Measurements from ENCODE around the gene KCNG2. TPM values are rescaled to one million over a fixed set of nuclear protein-coding genes. Genes with fewer than 3 reads are reported as not detected.
A peak's percentile ranks its signal among the peaks of the same experiment; 100 is the strongest.

The KCNG2 gene
- total RNA-seq, 4 donors from 2014 or later: 0.60 to 0.84 (median 0.78) TPM; not detected in 1

DNA sequence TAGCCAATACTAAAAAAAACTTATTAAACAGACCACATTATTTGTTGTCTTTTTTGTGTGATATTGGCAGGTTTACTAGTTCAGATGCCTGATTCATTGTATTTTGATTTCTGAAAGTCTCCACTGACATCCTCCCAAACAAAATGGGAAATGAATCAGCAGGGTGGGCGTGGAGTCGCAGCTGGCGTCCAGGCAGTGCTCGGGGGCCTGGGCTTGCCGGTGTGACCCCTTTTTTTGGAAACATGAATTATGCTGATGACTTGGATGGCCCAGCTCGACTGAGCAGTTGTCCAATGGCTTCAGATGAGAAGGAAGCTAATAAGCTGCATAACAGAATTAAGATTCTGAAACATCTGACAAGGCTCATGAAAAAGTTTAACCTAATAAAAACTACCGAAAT, 1.7 kb upstream of the KCNG2 start:
- Histone ChIP-seq H3K27ac (no peak overlapping the region), H3K27me3 (peaks cover 0 to 67% of the 10 kb centered on the region in 2 donors), H3K36me3 (no peaks in the 10 kb centered on the region), H3K9me3 (no peaks in the 10 kb centered on the region), H3K4me1 (peaks cover 0 to 26% (median 11%) of the 10 kb centered on the region in 4 donors), H3K4me3 (no peak overlapping the region)
- no peak for DNase-seq (ENCODE audit: low spot score in 2 of 2)
- WGBS, 2 donors: 23 to 37% methylated on average over 7 of the region's 7 CpGs
- TF ChIP-seq POLR2A (IDR thresholded peaks at IDR 0.05) (no peak), EP300 (IDR thresholded peaks at IDR 0.05) (no peak)
- TF ChIP-seq, protein P1, sequence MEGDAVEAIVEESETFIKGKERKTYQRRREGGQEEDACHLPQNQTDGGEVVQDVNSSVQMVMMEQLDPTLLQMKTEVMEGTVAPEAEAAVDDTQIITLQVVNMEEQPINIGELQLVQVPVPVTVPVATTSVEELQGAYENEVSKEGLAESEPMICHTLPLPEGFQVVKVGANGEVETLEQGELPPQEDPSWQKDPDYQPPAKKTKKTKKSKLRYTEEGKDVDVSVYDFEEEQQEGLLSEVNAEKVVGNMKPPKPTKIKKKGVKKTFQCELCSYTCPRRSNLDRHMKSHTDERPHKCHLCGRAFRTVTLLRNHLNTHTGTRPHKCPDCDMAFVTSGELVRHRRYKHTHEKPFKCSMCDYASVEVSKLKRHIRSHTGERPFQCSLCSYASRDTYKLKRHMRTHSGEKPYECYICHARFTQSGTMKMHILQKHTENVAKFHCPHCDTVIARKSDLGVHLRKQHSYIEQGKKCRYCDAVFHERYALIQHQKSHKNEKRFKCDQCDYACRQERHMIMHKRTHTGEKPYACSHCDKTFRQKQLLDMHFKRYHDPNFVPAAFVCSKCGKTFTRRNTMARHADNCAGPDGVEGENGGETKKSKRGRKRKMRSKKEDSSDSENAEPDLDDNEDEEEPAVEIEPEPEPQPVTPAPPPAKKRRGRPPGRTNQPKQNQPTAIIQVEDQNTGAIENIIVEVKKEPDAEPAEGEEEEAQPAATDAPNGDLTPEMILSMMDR (IDR thresholded peaks at IDR 0.05): no peak

DNA sequence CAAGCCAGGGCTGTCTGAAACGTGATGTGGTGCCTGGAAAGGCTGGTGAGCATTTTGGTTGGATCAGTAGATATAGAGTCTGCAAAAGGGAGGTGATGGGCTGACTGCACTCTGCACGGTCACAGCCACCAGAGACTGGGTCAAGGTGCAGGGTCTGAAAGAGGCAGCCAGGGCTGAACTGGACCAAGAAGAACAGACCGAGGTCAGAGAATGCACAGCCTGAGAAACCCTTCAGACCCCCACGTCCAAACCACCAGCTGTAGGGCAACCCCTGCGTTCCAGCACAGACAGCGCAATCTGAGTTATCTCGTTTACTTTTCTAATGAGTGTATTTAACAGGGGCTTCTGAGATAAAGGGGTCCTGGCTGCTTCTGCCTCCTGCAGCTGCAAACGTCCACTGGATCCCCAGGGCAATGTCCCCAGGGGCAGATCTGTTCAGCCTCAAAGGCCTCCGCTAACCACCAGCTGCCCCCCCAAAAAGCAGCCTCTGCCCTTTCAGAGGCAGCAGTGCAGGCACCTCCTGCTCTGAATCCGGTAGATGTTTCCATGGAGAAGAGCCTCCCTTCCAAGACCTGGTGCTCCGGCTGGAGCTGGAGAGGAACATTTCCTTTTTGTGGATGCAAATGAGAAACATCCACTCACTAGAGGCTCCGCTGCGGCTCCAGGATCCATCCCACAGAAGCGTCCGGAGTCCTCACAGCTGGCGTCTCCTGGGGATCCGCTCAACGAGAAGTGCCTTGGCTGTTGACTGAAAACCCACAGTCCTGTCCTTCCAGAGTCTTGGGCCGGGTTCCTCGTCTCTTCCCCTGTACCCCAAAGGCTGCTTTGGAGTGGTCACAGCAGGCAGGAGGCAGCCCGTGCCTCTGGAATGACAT, 970 bp upstream of the KCNG2 start:
- H3K27me3 ChIP-seq: peaks cover 0 to 60% of the 10 kb centered on the region in 2 donors
- H3K27ac ChIP-seq: no peak overlapping the region
- no peak overlapping the region for H3K4me3 ChIP-seq
- WGBS, 2 donors: 40 to 45% methylated on average over 20 to 21 of the region's 21 CpGs
- H3K9me3 ChIP-seq: no peaks in the 10 kb centered on the region
- no peak for TF ChIP-seq POLR2A (IDR thresholded peaks at IDR 0.05)
- TF ChIP-seq EP300 (IDR thresholded peaks at IDR 0.05): no peak
- TF ChIP-seq, protein P1 (IDR thresholded peaks at IDR 0.05): no peak
- peaks cover 0 to 26% (median 11%) of the 10 kb centered on the region in 4 donors for H3K4me1 ChIP-seq
- no peak for DNase-seq (ENCODE audit: low spot score in 2 of 2)
- no peaks in the 10 kb centered on the region for H3K36me3 ChIP-seq

DNA sequence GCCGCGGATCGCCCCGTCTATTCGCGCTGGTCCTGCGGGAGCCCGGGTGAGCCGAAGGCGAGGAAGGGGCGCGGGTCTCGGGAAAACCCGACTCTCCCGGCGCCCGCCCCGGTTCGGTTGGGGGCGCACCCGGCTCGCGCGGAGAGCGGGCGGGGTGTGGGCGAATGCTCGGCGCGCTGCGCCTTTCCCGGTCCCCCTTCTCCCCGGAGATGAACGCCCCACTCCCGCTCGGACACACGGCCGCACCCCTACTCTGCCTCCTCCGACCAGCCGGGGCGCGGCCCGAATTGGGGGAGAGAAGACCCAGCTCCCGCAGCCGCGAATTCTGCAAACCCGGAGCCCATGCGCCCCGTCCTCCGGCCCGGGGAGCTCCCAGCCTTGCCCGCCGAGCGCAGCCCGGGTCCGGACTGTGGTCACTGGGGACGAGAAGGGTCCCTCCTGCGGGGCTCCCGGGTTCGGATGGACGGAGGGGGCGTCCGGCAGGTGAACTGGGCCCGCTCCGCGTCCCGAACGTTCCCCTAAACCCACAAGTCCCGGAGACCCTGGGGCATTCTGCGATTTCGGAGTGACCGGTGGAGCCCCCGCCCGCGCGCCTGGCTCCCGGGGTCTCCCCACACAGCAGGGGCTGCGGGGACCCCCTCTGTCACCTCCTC, 734 bp downstream of the KCNG2 start:
- 0 to 1% methylated on average over 18 to 41 of the region's 78 CpGs for WGBS, 2 donors
- Histone ChIP-seq H3K27me3 (peaks cover 0 to 58% of the 10 kb centered on the region in 2 donors), H3K4me3 (peak overlapping the region; percentile 7 to 49 (median 24)), H3K36me3 (no peaks in the 10 kb centered on the region), H3K9me3 (no peaks in the 10 kb centered on the region), H3K4me1 (peaks cover 0 to 26% (median 11%) of the 10 kb centered on the region in 4 donors), H3K27ac (no peak overlapping the region)
- TF ChIP-seq, protein P1 (IDR thresholded peaks at IDR 0.05): no peak
- TF ChIP-seq POLR2A (IDR thresholded peaks at IDR 0.05) (no peak), EP300 (IDR thresholded peaks at IDR 0.05) (no peak)
- DNase-seq (ENCODE audit: low spot score in 2 of 2): no peak

DNA sequence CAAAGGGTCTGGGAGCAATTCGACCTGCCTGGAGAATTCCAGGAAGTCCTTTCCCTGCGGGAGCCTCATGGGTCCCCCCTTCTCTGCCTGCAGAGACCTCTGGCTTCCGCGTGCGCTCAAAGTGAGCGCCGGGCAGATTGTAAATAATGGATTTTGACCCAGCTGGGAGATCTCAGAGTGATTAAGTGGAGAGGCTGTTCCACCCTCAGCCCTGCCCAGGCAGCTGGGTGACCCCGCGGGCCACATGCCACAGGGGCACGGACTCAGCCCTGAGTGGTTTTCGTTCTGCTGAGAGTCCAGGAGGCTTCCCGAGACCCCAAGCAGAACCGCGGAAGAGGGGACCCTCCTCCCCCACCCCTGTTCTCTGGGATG, 1.2 kb downstream of the KCNG2 start:
- H3K27ac ChIP-seq: no peak overlapping the region
- no peak for TF ChIP-seq POLR2A (IDR thresholded peaks at IDR 0.05)
- no peak for TF ChIP-seq EP300 (IDR thresholded peaks at IDR 0.05)
- TF ChIP-seq, protein P1 (IDR thresholded peaks at IDR 0.05): no peak
- WGBS, 2 donors: 2 to 4% methylated on average over 7 to 13 of the region's 14 CpGs
- no peaks in the 10 kb centered on the region for H3K36me3 ChIP-seq
- DNase-seq (ENCODE audit: low spot score in 2 of 2): no peak
- H3K9me3 ChIP-seq: no peaks in the 10 kb centered on the region
- H3K27me3 ChIP-seq: peaks cover 0 to 58% of the 10 kb centered on the region in 2 donors
- H3K4me3 ChIP-seq: peak overlapping the region in 3 of 4 donors; percentile 7 to 49 (median 31)
- H3K4me1 ChIP-seq: peaks cover 0 to 26% (median 11%) of the 10 kb centered on the region in 4 donors

Data from tibial nerve (tissue), 4 donors.